Memory B cell (primary cell): ENCODE measurements around the gene MCFD2.
"Not testable (repeated sequence)": the region's sequence is repeated elsewhere in the genome, so short reads cannot be mapped to it uniquely, and the experiment has no call there.

Experiments
- ATAC-seq: fragments of 150-1000 bp; cut with Tn5 transposase; 2 replicates; pipeline ENCODE4 v1.10.0; 2021; ENCODE audit warnings: low read depth, mild to moderate bottlenecking, moderate library complexity
- DNase-seq, 2 donors: peaks; one replicate each; pipeline ENCODE4 v3.0.0; 2022; ENCODE audit warnings: low spot score in 2 of 2
- H3K27ac Mint-ChIP-seq: one replicate; pipeline ENCODE4 v1.8.0; 2022; ENCODE audit warnings: mild to moderate bottlenecking, moderate library complexity, mixed read lengths
- H3K27me3 Mint-ChIP-seq: one replicate; pipeline ENCODE4 v1.8.0; 2022; ENCODE audit warnings: mixed read lengths
- H3K36me3 Mint-ChIP-seq: one replicate; pipeline ENCODE4 v1.8.0; 2022; ENCODE audit warnings: mild to moderate bottlenecking, mixed read lengths
- H3K4me1 Mint-ChIP-seq: one replicate; pipeline ENCODE4 v1.8.0; 2022; ENCODE audit warnings: mixed read lengths
- H3K4me3 Mint-ChIP-seq: one replicate; pipeline ENCODE4 v1.8.0; 2022; ENCODE audit warnings: mild to moderate bottlenecking, moderate library complexity, mixed read lengths
- H3K9me3 Mint-ChIP-seq: one replicate; pipeline ENCODE4 v1.8.0; 2022; ENCODE audit warnings: mixed read lengths

The MCFD2 gene

DNA sequence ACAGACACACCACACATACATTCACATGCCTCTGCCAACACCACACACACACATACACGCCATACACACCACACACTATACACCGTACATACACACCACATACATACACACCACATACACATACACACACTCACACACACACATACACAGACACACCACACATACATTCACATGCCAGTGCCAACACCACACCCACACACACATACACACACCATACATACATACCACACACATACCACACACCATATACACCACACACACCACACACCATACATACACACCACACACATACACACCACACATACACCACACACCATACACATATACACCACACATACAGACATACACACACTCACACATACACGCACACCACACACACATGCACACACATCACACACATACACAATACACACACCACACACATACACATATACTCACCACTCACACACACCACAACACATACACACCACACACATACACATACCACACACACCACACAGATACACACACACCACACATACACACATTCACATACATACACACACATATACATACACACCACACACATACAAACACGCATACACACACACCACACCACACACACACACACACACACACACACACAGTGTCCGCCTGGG is 37.2 kb downstream of the MCFD2 start:
- Mint-ChIP-seq H3K4me1 (no peaks in the 10 kb centered on the region), H3K9me3 (no peaks in the 10 kb centered on the region), H3K4me3 (no peak overlapping the region), H3K27me3 (peaks cover 5% of the 10 kb centered on the region), H3K27ac (no peak overlapping the region), H3K36me3 (no peaks in the 10 kb centered on the region)
- ATAC-seq, result no peak
- DNase-seq, result no peak

DNA sequence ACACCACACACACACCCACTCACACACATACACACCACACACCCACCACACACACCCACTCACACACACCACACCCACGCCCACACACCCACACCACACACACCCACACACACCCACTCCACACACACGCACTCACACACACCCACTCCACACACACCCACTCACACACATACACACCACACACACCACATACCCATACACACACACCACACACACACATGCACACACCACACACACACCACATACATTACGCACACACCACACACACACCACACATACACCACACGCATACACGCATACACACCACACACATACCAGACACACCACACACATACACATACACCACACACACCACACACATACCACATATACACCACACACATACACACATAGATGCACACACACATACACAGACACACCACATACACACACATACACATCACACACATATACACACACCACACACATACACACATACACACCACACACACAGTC is 37.9 kb downstream of the MCFD2 start:
- Mint-ChIP-seq H3K9me3 (no peaks in the 10 kb centered on the region), H3K4me3 (no peak overlapping the region), H3K4me1 (no peaks in the 10 kb centered on the region), H3K36me3 (no peaks in the 10 kb centered on the region), H3K27ac (no peak overlapping the region), H3K27me3 (peaks cover 9% of the 10 kb centered on the region)
- DNase-seq (no peak), ATAC-seq (no peak)

DNA sequence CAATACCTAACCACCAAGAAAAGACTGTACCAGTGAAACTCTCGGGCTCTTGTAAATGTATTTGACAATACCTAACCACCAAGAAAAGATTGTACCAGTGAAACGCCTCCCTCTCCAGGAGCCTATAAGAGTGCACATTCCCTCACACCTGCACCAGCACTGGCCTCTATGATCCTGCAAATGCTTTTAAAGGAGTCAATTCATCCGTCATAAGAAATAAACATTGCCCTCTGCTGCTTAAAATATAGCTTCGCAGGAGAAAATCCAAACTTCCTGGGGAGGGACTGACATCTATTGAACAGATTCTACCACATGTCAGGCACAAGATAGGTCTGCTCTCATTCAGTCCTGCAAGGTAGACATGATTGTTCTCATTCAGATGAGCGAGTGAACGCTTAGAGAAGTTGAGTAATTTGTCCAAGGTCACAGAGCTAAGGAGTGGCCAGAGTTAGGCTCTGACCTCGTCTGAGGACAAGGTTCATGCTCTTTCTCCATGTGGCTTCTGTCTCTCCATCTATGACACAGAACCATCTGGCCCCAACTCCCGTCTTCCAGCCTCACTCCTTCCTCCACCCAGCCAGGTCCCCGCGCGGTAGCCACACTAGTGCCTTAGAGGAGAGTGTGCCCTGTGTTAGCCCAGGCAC is 38.7 kb downstream of the MCFD2 start:
- Mint-ChIP-seq H3K4me3 (no peak overlapping the region), H3K4me1 (no peaks in the 10 kb centered on the region), H3K9me3 (no peaks in the 10 kb centered on the region), H3K27me3 (peaks cover 12% of the 10 kb centered on the region), H3K27ac (no peak overlapping the region), H3K36me3 (peaks cover 1% of the 10 kb centered on the region)
- no peak for DNase-seq
- peak; percentile 17 for ATAC-seq

DNA sequence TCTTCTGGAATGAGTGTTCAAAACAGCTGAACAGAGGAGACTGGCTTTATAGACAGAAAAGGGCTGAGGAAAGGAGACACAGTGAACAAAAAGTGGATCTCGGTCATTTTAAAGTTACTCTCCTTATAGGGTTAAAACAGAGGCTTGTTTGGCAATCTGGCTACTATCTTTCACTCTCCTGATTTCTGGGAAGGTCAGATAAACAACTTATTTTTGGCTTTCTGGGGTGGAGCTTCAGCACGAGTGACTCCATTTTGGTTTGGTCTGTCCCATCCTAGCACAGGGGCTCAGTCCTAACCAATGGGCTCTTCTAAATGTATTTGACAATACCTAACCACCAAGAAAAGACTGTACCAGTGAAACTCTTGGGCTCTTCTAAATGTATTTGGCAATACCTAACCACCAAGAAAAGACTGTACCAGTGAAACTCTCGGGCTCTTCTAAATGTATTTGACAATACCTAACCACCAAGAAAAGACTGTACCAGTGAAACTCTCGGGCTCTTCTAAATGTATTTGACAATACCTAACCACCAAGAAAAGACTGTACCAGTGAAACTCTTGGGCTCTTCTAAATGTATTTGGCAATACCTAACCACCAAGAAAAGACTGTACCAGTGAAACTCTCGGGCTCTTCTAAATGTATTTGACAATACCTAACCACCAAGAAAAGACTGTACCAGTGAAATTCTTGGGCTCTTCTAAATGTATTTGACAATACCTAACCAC is 39.5 kb downstream of the MCFD2 start:
- not testable (repeated sequence) for H3K36me3 Mint-ChIP-seq, ATAC-seq, DNase-seq, H3K4me3 Mint-ChIP-seq, H3K9me3 Mint-ChIP-seq, H3K4me1 Mint-ChIP-seq, H3K27ac Mint-ChIP-seq
- peaks cover 14% of the 10 kb centered on the region for H3K27me3 Mint-ChIP-seq

DNA sequence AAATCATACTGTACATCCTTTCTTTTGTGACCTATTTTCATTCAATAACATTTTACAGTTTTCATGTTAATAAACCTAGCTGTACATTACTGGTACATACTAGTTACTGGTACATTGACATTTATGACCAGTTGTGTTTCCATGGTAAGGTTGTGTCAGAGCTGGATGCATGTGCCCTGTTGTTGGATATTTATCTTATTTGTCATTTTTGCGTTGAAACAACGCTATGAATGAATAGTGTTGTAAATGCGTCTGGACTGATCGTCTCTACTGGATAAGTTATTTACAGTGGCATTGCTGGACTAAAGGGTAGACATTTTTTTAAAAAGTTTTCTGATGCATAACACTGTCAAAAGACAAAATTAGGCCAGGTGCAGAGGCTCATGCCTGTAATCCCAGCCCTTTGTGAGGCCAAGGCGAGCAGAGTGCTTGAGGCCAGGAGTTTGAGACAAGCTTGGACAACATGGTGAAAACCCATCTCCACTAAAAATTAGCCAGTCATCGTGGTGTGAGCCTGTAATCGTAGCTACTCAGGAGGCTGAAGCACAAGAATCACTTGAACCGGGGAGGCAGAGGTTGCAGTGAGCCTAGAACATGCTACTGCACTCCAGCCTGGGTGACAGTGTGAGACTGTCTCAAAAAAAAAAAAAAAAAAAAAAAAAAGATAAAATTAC is 40.2 kb downstream of the MCFD2 start:
- H3K27me3 Mint-ChIP-seq, result peaks cover 18% of the 10 kb centered on the region
- DNase-seq, result no peak
- no peak overlapping the region for H3K4me3 Mint-ChIP-seq
- peaks cover 3% of the 10 kb centered on the region for H3K36me3 Mint-ChIP-seq
- no peaks in the 10 kb centered on the region for H3K9me3 Mint-ChIP-seq
- ATAC-seq, result no peak
- no peaks in the 10 kb centered on the region for H3K4me1 Mint-ChIP-seq
- no peak overlapping the region for H3K27ac Mint-ChIP-seq

DNA sequence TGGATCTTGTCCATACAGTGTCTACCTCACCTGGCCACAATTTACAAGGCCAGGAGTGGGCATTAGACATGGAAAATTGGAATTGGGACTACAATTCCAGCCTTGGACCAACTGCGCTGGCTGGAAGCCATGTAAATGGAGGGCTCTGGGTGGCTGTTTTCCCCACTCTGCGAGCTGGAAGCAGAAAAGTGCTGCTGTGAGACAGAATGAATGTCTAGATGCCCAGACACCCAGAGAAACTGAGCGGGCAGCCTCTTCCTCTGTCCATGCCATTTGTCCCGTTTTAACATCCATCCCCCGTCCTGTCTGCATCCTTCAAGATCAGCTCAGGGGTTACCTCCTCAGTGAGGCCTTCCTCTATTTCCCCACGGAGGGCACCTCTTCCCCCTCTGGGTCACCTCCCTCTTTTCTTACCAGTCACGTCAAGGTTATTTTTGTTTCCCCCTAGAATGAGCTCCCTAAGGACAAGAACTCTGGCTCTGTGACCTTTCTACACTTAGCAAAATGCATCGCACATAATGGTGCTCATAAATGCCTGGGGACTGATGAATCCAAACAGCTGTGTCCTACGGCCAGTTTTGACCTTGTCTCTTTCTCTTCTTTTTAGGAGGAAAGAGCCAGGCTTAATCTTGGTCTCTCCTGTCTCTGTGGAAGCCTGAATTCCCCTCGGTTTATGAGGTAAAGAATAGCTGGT is 41.2 kb downstream of the MCFD2 start:
- no peak for ATAC-seq
- no peak overlapping the region for H3K27ac Mint-ChIP-seq
- H3K9me3 Mint-ChIP-seq, result no peaks in the 10 kb centered on the region
- no peak overlapping the region for H3K4me3 Mint-ChIP-seq
- DNase-seq, result no peak
- no peaks in the 10 kb centered on the region for H3K4me1 Mint-ChIP-seq
- peaks cover 3% of the 10 kb centered on the region for H3K36me3 Mint-ChIP-seq
- peaks cover 18% of the 10 kb centered on the region for H3K27me3 Mint-ChIP-seq

DNA sequence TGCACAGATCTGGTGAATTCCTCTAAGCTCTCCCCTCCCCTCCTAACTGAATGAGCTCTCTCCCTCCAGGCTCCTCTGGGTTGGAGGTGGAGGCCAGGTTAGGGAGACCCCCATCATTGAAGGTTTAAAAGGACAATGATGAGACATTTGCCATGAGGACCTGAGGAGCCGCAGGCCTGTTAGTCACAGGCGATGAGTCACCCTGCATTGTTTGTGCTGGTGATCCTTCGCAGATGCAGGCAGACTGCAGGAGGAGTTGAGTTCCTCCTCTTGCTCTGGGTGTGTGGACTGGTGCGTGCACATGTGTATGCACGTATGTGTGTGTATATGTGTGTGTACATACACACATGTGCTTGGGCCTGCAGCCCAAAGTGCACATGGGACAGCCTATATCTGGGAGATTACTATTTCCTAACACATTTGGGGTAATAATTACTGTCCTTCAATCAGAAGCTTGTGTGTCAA is 42.0 kb downstream of the MCFD2 start:
- H3K4me1 Mint-ChIP-seq, result no peaks in the 10 kb centered on the region
- ATAC-seq (no peak), DNase-seq (no peak)
- H3K9me3 Mint-ChIP-seq, result no peaks in the 10 kb centered on the region
- H3K27me3 Mint-ChIP-seq, result peaks cover 18% of the 10 kb centered on the region
- H3K36me3 Mint-ChIP-seq, result peaks cover 3% of the 10 kb centered on the region
- H3K27ac Mint-ChIP-seq, result no peak overlapping the region
- H3K4me3 Mint-ChIP-seq, result no peak overlapping the region

DNA sequence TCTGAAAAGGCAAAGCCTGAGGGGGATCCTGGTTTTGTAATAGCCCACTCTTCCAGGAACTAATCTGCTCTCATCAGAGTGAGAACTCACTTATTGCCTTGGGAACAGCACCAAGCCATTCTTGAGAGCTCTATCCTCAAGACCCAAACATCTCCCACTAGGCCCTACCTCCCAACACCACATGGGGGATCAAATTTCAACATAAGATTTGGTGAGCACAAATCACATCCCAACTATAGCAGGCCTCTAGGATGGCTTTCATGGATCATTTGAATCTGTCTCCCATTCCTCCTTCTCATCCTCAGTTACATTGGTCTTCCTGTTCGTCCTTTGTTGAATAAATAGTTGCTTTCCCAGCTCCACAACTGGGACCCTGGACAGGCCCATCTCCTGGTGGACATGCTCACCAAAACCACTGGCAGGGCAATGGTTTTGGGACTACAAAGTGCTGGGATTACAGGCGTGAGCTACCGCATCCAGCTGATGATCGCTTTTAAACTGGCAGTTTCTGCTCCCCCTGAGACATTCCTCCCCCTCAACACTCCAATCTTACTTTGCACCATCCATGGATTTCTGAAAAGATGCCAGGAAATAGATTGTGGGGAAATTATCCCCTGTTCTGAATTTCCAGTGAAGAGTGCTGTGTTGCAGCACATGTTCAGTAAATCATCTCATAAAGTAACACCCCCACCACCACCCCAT is 42.6 kb downstream of the MCFD2 start:
- Mint-ChIP-seq H3K9me3 (no peaks in the 10 kb centered on the region), H3K27ac (no peak overlapping the region), H3K36me3 (peaks cover 3% of the 10 kb centered on the region), H3K4me1 (no peaks in the 10 kb centered on the region), H3K4me3 (no peak overlapping the region), H3K27me3 (peaks cover 20% of the 10 kb centered on the region)
- DNase-seq (no peak), ATAC-seq (no peak)

DNA sequence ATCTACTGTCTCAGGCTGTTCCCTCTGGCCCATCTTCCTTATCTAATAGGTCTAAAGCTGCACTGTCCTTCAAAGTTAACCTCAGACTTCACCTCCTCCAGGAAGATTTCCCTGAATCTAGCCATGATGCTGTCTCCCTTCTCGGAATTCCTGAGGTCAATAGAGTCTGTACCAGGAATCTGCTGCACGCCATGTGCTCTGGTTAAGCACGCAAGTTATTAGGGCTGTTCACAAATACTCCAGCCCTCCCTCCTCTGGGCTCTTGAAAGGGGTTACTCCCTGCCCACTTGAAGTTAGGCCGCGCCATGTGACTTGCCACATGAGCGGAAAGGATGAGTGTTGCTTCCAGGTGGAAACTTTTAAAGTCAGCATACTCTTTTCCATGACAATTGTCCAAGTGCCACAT is 43.6 kb downstream of the MCFD2 start:
- Mint-ChIP-seq H3K9me3 (no peaks in the 10 kb centered on the region), H3K27me3 (peaks cover 20% of the 10 kb centered on the region), H3K36me3 (peaks cover 3% of the 10 kb centered on the region), H3K4me3 (no peak overlapping the region), H3K4me1 (peaks cover 1% of the 10 kb centered on the region), H3K27ac (no peak overlapping the region)
- ATAC-seq (no peak), DNase-seq (no peak)

DNA sequence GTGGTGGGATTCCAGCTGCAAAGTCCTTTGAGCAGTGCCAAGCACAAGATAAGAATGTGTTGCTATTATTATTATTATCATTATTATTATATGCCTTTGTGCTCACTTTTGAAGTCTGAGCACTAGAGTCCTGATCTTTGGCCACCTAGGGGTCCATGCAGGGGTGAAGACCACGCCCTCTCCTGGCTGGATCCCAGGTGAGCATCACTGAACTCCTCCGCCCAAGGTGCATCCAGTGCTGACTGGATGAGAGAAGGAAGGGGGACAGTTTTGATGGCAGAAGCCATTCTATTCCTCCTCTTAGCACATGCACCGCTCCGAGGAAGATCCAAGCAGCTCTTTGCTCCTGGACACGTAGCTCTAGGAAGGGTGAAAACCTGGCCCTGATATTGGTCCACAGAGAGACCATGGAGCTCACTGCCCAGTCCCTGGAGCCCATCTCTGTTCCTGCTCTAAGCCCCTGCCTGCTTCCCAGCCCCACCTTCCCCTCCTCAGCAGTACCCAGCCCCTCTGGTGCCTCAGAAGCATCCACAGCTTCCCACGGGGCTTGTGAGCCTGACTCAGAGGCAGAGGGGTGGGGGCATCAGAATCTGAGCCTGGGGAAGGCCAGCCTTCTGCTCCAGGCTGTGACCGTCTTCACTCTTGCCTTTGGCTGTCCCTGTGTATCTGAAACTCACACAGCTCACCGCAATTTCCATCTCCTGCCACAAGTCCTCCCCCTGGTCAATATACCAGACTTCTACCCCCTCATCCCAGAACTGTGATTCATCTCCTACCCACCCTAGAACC is 45.4 kb downstream of the MCFD2 start:
- Mint-ChIP-seq H3K36me3 (peaks cover 6% of the 10 kb centered on the region), H3K27ac (no peak overlapping the region), H3K4me1 (peaks cover 5% of the 10 kb centered on the region), H3K4me3 (no peak overlapping the region), H3K9me3 (peaks cover 6% of the 10 kb centered on the region), H3K27me3 (peaks cover 18% of the 10 kb centered on the region)
- DNase-seq, result no peak
- no peak for ATAC-seq

DNA sequence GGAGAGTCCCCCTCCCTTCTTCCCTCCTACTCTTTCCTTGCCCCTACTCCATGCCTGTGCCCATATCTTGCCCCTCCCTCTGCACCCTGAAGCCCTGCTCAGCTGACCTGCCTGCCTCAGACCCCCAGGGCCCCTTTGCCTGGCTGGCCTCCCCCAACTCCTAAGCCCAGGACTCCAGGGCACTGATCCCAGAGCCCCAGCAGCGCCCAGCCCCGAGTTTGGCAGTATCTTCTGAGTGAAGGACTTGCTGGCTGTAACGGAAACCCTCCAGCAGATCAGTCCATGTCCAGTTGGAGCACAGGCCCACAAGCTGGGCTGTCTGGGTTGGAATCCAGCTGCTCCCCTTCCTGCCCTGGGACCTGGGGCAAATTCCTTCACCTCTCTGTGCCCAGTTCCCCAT is 46.0 kb downstream of the MCFD2 start:
- Mint-ChIP-seq H3K9me3 (peaks cover 6% of the 10 kb centered on the region), H3K27me3 (peaks cover 18% of the 10 kb centered on the region), H3K36me3 (peaks cover 10% of the 10 kb centered on the region), H3K4me3 (no peak overlapping the region), H3K4me1 (peaks cover 5% of the 10 kb centered on the region), H3K27ac (no peak overlapping the region)
- no peak for DNase-seq
- ATAC-seq, result no peak

DNA sequence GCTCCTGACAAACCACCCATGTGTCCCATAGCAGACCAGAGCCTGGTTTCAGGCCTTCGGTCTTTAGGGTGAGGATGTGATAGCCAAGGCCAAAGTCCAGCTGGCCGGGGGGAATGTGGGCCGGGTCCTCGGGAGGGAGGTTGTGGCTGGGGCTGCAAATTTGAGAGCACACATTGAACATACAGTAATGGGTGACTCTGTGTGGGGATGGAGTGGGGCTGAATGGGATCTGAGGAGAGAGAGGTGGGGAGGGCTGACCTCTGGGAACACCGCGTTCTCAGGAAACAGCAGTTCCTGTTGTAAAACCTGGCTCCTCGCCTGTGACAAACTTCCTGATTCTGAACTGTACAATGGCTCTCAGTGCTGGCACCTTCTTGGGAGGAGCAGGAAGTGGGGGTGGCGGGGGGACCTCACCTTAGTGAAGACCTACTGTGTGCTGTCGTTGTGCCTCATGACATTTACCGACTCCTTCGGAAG is 48.8 kb downstream of the MCFD2 start:
- H3K4me3 Mint-ChIP-seq, result no peak overlapping the region
- peaks cover 10% of the 10 kb centered on the region for H3K36me3 Mint-ChIP-seq
- peaks cover 10% of the 10 kb centered on the region for H3K9me3 Mint-ChIP-seq
- H3K27ac Mint-ChIP-seq, result no peak overlapping the region
- ATAC-seq (no peak), DNase-seq (no peak)
- peaks cover 5% of the 10 kb centered on the region for H3K4me1 Mint-ChIP-seq
- peaks cover 11% of the 10 kb centered on the region for H3K27me3 Mint-ChIP-seq
